Activated naive CD8-positive, alpha-beta T cell treated with anti-CD3 and anti-CD28 coated beads, Interleukin-2, amount 50 U/mL, for 24 hours (primary cell): ENCODE data around the gene DRGX.

Experiments
- ATAC-seq: fragments of 150-1000 bp; cut with Tn5 transposase; one replicate; pipeline ENCODE4 v1.10.0; 2021
- DNase-seq: peaks from one replicate; pipeline ENCODE4 v3.0.0; 2021
- H3K27ac Mint-ChIP-seq: one replicate; pipeline ENCODE4 v1.8.0; 2021; ENCODE audit warnings: mild to moderate bottlenecking, mixed read lengths
- H3K27me3 Mint-ChIP-seq: one replicate; pipeline ENCODE4 v1.8.0; 2021; ENCODE audit warnings: mixed read lengths
- H3K36me3 Mint-ChIP-seq: one replicate; pipeline ENCODE4 v1.8.0; 2021; ENCODE audit warnings: low read depth, mixed read lengths
- H3K4me1 Mint-ChIP-seq: one replicate; pipeline ENCODE4 v1.8.0; 2021; ENCODE audit warnings: mixed read lengths
- H3K4me3 Mint-ChIP-seq: one replicate; pipeline ENCODE4 v1.8.0; 2021; ENCODE audit warnings: mild to moderate bottlenecking, moderate library complexity, mixed read lengths
- H3K9me3 Mint-ChIP-seq: one replicate; pipeline ENCODE4 v1.8.0; 2021; ENCODE audit warnings: mixed read lengths

The DRGX gene

DNA sequence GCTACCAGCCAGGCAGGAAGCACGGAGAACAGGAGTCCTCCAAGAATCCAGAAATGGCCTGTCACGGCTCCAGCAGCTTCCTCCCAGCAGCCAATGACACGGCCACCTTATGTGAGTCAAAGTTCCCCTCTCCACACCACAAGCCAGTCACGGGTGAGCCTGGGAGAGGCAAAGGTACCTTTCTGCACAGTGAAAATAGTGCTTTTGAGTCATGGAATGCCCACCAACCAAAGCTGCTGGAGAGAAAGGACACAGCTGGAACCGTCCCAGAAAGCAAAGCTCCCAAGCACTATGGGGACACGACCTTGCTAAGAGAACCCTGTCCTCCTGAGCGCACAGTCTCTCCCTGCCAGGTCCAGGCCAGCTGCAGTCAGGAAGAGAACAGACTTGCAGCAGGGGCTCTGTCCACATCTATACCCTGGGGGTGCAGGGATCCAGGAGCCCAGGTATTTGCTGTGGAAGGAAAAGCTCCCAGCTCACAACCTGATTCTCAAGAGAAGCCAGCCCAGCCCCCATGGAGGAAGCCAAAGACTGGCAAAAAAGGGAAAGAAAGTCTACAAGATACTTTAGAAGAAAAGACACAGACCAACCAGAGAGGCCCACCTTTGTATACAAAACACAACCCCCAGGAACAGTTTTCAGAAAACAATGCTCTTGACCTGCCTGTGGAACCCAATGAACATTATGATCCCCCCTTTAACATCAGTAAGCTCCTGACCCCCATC is 72.6 kb downstream of the DRGX start:
- ATAC-seq (no peak), DNase-seq (no peak)
- no peaks in the 10 kb centered on the region for H3K9me3 Mint-ChIP-seq
- H3K27ac Mint-ChIP-seq: no peak overlapping the region
- no peaks in the 10 kb centered on the region for H3K36me3 Mint-ChIP-seq
- no peaks in the 10 kb centered on the region for H3K27me3 Mint-ChIP-seq
- no peak overlapping the region for H3K4me3 Mint-ChIP-seq
- no peaks in the 10 kb centered on the region for H3K4me1 Mint-ChIP-seq

- Mint-ChIP-seq H3K27me3 (no peaks in the 10 kb centered on the region), H3K4me3 (no peak overlapping the region), H3K4me1 (no peaks in the 10 kb centered on the region), H3K9me3 (no peaks in the 10 kb centered on the region), H3K36me3 (no peaks in the 10 kb centered on the region), H3K27ac (no peak overlapping the region)
- DNase-seq (no peak), ATAC-seq (no peak)
Observed at GRCh38 chr10:49322371-49323170, 73.3 kb downstream of the DRGX start.

DNA sequence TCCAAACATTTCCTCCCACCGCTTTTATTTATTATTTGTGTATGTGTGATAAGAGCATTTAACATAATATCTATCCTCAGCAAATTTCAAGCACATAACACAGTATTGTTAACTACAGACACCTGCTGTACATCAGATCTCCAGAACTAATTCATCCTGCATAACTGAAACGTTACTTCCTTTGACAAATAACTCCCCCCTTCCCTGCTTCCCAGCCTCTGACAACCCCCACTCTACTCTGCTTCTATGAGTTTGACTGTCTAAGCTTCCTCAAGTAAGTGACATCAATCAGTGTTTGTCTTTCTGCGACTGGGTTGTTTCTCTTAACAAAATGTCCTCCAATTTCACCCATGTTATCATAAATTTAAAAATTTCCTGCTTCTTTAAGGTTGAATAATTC is 74.9 kb downstream of the DRGX start:
- no peak for DNase-seq
- no peak for ATAC-seq
- Mint-ChIP-seq H3K27ac (no peak overlapping the region), H3K36me3 (no peaks in the 10 kb centered on the region), H3K27me3 (no peaks in the 10 kb centered on the region), H3K4me1 (no peaks in the 10 kb centered on the region), H3K4me3 (no peak overlapping the region), H3K9me3 (no peaks in the 10 kb centered on the region)

DNA sequence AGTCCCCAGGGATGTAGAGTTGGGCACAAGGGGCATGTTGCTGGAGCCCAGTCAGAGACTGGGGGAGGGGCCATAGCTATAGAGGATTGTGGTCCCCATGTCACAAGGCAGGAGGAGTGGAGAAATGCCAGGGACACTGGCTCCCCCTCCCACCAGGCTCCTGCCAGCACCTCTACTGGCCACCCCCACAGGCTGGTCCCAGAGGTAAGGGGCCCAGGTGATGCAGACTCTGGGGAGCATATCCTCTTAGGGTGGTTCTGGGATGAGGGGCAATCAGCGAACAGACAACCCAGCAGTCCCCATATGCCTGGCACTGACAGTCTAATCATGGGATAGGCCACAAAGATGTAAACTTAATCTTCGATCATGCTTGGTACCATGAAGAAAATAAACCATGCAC is 75.7 kb downstream of the DRGX start:
- H3K27me3 Mint-ChIP-seq: no peaks in the 10 kb centered on the region
- no peak overlapping the region for H3K4me3 Mint-ChIP-seq
- DNase-seq (no peak), ATAC-seq (no peak)
- no peaks in the 10 kb centered on the region for H3K4me1 Mint-ChIP-seq
- no peaks in the 10 kb centered on the region for H3K9me3 Mint-ChIP-seq
- no peaks in the 10 kb centered on the region for H3K36me3 Mint-ChIP-seq
- H3K27ac Mint-ChIP-seq: no peak overlapping the region

GRCh38 chr10:49319206-49319605 is 76.7 kb downstream of the DRGX start:
- no peaks in the 10 kb centered on the region for H3K27me3 Mint-ChIP-seq
- H3K36me3 Mint-ChIP-seq: no peaks in the 10 kb centered on the region
- no peak overlapping the region for H3K27ac Mint-ChIP-seq
- DNase-seq (no peak), ATAC-seq (no peak)
- H3K4me1 Mint-ChIP-seq: no peaks in the 10 kb centered on the region
- no peak overlapping the region for H3K4me3 Mint-ChIP-seq
- no peaks in the 10 kb centered on the region for H3K9me3 Mint-ChIP-seq

- H3K4me1 Mint-ChIP-seq: no peaks in the 10 kb centered on the region
- H3K27ac Mint-ChIP-seq: no peak overlapping the region
- no peak for DNase-seq
- ATAC-seq: no peak
- no peak overlapping the region for H3K4me3 Mint-ChIP-seq
- H3K9me3 Mint-ChIP-seq: no peaks in the 10 kb centered on the region
- H3K27me3 Mint-ChIP-seq: no peaks in the 10 kb centered on the region
- no peaks in the 10 kb centered on the region for H3K36me3 Mint-ChIP-seq
Observed at GRCh38 chr10:49318755-49319154, 77.1 kb downstream of the DRGX start.

DNA sequence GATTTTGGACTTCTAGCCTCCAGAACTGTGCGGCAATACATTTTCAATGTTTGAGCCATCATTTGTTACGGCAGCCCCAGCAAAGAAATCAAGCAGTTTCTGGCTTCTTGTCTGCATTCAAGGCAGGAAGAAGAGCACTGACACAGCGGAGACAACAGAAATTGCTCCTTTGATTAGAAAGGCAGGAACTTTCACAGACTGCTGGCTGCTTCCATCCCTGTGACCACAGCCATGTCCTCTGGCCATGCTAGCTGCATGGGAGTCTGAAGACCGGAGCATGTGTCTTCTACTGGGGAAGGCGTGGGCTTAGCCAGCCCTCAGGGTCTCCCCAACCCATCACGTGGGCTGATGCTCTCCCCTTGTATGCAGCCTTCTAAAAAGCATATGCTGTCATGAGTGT is 77.9 kb downstream of the DRGX start:
- H3K4me1 Mint-ChIP-seq: no peaks in the 10 kb centered on the region

GRCh38 chr10:49314806-49315205 is 81.1 kb downstream of the DRGX start:
- Mint-ChIP-seq H3K27ac (no peak overlapping the region), H3K4me1 (peaks cover 22% of the 10 kb centered on the region), H3K9me3 (no peaks in the 10 kb centered on the region), H3K27me3 (peaks cover 2% of the 10 kb centered on the region), H3K36me3 (no peaks in the 10 kb centered on the region), H3K4me3 (no peak overlapping the region)
- DNase-seq (no peak), ATAC-seq (no peak)

More for the DNA sequence above, 77.9 kb downstream of the DRGX start:
- Mint-ChIP-seq H3K27me3 (peaks cover 2% of the 10 kb centered on the region), H3K27ac (no peak overlapping the region), H3K36me3 (no peaks in the 10 kb centered on the region), H3K9me3 (no peaks in the 10 kb centered on the region), H3K4me3 (no peak overlapping the region)
- no peak for ATAC-seq
- DNase-seq: no peak
